Lung (tissue), 12 donors: ENCODE data around the gene AQP9. TPM values are rescaled to one million over a fixed set of nuclear protein-coding genes. Genes with fewer than 3 reads are reported as not detected.
A peak's percentile ranks its signal among the peaks of the same experiment; 100 is the strongest.

Experiments
- ATAC-seq: fragments of 200-7000 bp; cut with Tn5 transposase; one replicate; pipeline ENCODE4 v1.9.1; 2020; ENCODE audit warnings: moderate number of reproducible peaks; ENCODE audit not compliant: insufficient read depth, low FRiP score
- DNase-seq, 3 donors: peaks; one replicate each; pipeline ENCODE4 v3.0.0-alpha.2; 2013 to 2017
- H3K27ac ChIP-seq, 2 donors: one replicate each; pipeline ENCODE4 v1.5.1; 2013; ENCODE audit warnings: mild to moderate bottlenecking in 2 of 2, moderate library complexity in 2 of 2, control low read depth in 1 of 2, inconsistent platforms in 1 of 2, low read depth in 1 of 2, low read length in 1 of 2
- H3K27me3 ChIP-seq, 3 donors: one replicate each; pipeline ENCODE4 v1.5.1; 2013; ENCODE audit warnings: low read length in 2 of 3; ENCODE audit not compliant: control insufficient read depth in 3 of 3, insufficient read depth in 3 of 3
- H3K36me3 ChIP-seq, 4 donors: one replicate each; pipeline ENCODE4 v1.5.1; 2013; ENCODE audit warnings: low read length in 4 of 4, mild to moderate bottlenecking in 1 of 4, moderate library complexity in 1 of 4; ENCODE audit not compliant: control insufficient read depth in 4 of 4, insufficient read depth in 4 of 4
- H3K4me1 ChIP-seq, 5 donors: one replicate each; pipeline ENCODE4 v1.5.1; 2013; ENCODE audit warnings: low read length in 5 of 5, mild to moderate bottlenecking in 2 of 5, moderate library complexity in 1 of 5; ENCODE audit not compliant: control insufficient read depth in 5 of 5, insufficient read depth in 5 of 5
- H3K4me3 ChIP-seq: one replicate; pipeline ENCODE4 v1.5.1; 2013; ENCODE audit warnings: mild to moderate bottlenecking, control low read depth, moderate library complexity
- H3K9ac ChIP-seq, 2 donors: one replicate each; pipeline ENCODE4 v1.5.1; 2013; ENCODE audit warnings: low read length in 2 of 2, control low read depth in 1 of 2; ENCODE audit not compliant: insufficient read depth in 1 of 2
- H3K9me3 ChIP-seq, 4 donors: one replicate each; pipeline ENCODE4 v1.5.1; 2013; ENCODE audit warnings: low read length in 3 of 4, mild to moderate bottlenecking in 1 of 4, moderate library complexity in 1 of 4; ENCODE audit not compliant: control insufficient read depth in 4 of 4, insufficient read depth in 3 of 4
- CTCF ChIP-seq: IDR thresholded peaks from 2 replicates; pipeline ENCODE4 v1.5.1; 2012; ENCODE audit warnings: mild to moderate bottlenecking; ENCODE audit errors: control extremely low read depth, extremely low read depth
- WGBS, 2 donors: extraction: QIAGEN DNeasy Blood & Tissue Kit; methylation state at CpG; one replicate each; pipeline ENCODE4 v1.1.7; 2013; 5-methylcytosine and 5-hydroxymethylcytosine counted together
- polyA plus RNA-seq, 2 donors: library from polyadenylated mRNA; stranded (reverse); fragments of 200-250 nt; gene quantifications; one replicate each; pipeline ENCODE4 v1.2.1, GENCODE V29; 2013
- total RNA-seq, 2 donors: library from RNA; depleted of rRNA in 1 of 2; stranded (reverse); fragments of >200 nt in 1 of 2; gene quantifications; one replicate each; pipeline ENCODE4 v1.2.1, GENCODE V29; 2014 to 2021
- donor health status: control.
- donor health status: control.
- donor health status: Bipolar disorder and iron deficiency.
- donor health status: healthy.
- donor health status: DM: yes; HTN: yes; CAD: no.

The AQP9 gene
- total and polyA plus RNA-seq, 4 donors: 6.1 to 329 (median 21.9) TPM

- Histone ChIP-seq H3K4me3 (no peak overlapping the region), H3K36me3 (no peaks in the 10 kb centered on the region), H3K9me3 (no peaks in the 10 kb centered on the region), H3K27me3 (no peaks in the 10 kb centered on the region), H3K9ac (no peak overlapping the region), H3K27ac (no peak overlapping the region), H3K4me1 (no peaks in the 10 kb centered on the region)
- DNase-seq: peak in 2 of 3 donors; percentile 7 to 18
- TF ChIP-seq CTCF: no peak
- ATAC-seq: no peak
- WGBS, 2 donors: 76 to 97% methylated on average over 1 of the region's 1 CpG
Measured at GRCh38 chr15:58115692-58116091, 22.5 kb upstream of the AQP9 start.

GRCh38 chr15:58117619-58118018, 20.6 kb upstream of the AQP9 start:
- TF ChIP-seq CTCF: no peak
- DNase-seq (no peak), ATAC-seq (no peak)
- no peak overlapping the region for H3K9ac ChIP-seq
- H3K27ac ChIP-seq: no peak overlapping the region
- no peaks in the 10 kb centered on the region for H3K36me3 ChIP-seq
- no peaks in the 10 kb centered on the region for H3K4me1 ChIP-seq
- no peaks in the 10 kb centered on the region for H3K9me3 ChIP-seq
- 91 to 98% methylated on average over 1 of the region's 1 CpG for WGBS, 2 donors
- no peaks in the 10 kb centered on the region for H3K27me3 ChIP-seq
- no peak overlapping the region for H3K4me3 ChIP-seq

GRCh38 chr15:58118272-58118671, 19.9 kb upstream of the AQP9 start:
- no peak for TF ChIP-seq CTCF
- DNase-seq (no peak), ATAC-seq (no peak)
- Histone ChIP-seq H3K27ac (no peak overlapping the region), H3K4me1 (no peaks in the 10 kb centered on the region), H3K9ac (no peak overlapping the region), H3K27me3 (no peaks in the 10 kb centered on the region), H3K4me3 (no peak overlapping the region), H3K9me3 (no peaks in the 10 kb centered on the region), H3K36me3 (no peaks in the 10 kb centered on the region)
- WGBS, 2 donors: 84 to 88% methylated on average over 5 of the region's 5 CpGs

GRCh38 chr15:58119016-58119415, 19.2 kb upstream of the AQP9 start:
- no peak for DNase-seq
- H3K9me3 ChIP-seq: no peaks in the 10 kb centered on the region
- no peak for ATAC-seq
- no peak overlapping the region for H3K9ac ChIP-seq
- H3K4me1 ChIP-seq: no peaks in the 10 kb centered on the region
- 96 to 100% methylated on average over 1 of the region's 1 CpG for WGBS, 2 donors
- H3K36me3 ChIP-seq: no peaks in the 10 kb centered on the region
- no peak overlapping the region for H3K27ac ChIP-seq
- no peak for TF ChIP-seq CTCF
- no peaks in the 10 kb centered on the region for H3K27me3 ChIP-seq
- H3K4me3 ChIP-seq: no peak overlapping the region
